T-helper 2 cell treated with Interferon-gamma antibody and Interleukin-4, amounts not matched to agents 100 ng/mL and 5 ng/mL, for 36 hours (primary cell): ENCODE results near the gene KRTAP4-9. TPM values are rescaled to one million over a fixed set of nuclear protein-coding genes. Genes with fewer than 3 reads are reported as not detected.
"Not testable (repeated sequence)": the region's sequence is repeated elsewhere in the genome, so short reads cannot be mapped to it uniquely, and the experiment has no call there.

Source experiments
- intact Hi-C: fragments of 100-400 bp; cut with micrococcal nuclease; formaldehyde crosslinking; loops from one replicate; pipeline ENCODE4 v1.15.1; 2023
- total RNA-seq: library from RNA; stranded (reverse); gene quantifications from 2 replicates; pipeline ENCODE4 v1.2.3, GENCODE V29; 2022

KRTAP4-9 gene
- total RNA-seq, result not detected in 2 replicates

DNA sequence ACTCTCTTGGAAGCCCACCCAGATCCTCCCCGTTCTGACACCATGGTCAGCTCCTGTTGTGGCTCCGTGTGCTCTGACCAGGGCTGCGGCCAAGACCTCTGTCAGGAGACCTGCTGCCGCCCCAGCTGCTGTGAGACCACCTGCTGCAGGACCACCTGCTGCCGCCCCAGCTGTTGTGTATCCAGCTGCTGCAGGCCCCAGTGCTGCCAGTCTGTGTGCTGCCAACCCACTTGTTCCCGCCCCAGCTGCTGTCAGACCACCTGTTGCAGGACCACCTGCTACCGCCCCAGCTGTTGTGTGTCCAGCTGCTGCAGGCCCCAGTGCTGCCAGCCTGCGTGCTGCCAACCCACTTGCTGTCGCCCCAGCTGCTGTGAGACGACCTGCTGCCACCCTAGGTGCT, at the start of gene KRTAP4-9:
Gene KRTAP4-9, plus strand, starts transcription at position 43 of the 400 bp plus-strand sequence. Its CDS starts 0 bp downstream, at position 43.
- intact Hi-C loops, result not testable (repeated sequence)

DNA sequence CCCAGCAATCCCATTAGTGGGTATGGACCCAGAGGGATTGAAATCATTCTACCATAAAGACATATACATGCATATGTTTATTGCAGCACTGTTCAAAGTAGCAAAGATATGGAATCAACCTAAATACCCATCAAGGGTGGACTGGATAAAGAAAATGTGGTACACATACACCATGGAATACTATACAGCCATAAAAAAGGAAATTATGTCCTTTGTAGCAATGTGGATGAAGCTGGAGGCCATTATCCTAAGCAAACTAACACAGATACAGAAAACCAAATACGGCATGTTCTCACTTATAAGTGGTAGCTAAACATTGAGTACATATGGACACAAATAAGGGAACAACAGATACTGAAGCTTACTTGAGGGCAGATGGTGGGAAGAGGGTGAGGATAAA, 47.6 kb upstream of the KRTAP4-9 start:
- intact Hi-C loops, result no loop called here

DNA sequence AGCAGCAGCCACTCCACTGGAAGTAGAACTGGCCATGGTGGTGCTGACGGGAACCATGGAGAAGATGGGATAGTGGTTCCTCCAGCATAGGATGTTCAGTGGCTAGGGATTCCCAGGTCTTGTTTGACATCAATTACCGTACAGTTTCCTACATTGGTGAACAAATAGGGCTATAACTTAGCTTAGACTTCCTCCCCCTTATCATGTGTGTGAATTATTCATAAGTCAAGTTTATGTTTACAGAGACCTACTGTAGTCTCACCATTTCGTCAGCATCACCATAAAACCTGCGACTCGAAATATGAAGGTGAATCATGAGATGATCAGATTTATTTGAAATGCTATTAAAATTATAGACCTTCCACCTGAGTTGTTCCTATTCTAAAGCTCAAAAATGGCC, 46.4 kb upstream of the KRTAP4-9 start:
- intact Hi-C loops, result no loop called here

DNA sequence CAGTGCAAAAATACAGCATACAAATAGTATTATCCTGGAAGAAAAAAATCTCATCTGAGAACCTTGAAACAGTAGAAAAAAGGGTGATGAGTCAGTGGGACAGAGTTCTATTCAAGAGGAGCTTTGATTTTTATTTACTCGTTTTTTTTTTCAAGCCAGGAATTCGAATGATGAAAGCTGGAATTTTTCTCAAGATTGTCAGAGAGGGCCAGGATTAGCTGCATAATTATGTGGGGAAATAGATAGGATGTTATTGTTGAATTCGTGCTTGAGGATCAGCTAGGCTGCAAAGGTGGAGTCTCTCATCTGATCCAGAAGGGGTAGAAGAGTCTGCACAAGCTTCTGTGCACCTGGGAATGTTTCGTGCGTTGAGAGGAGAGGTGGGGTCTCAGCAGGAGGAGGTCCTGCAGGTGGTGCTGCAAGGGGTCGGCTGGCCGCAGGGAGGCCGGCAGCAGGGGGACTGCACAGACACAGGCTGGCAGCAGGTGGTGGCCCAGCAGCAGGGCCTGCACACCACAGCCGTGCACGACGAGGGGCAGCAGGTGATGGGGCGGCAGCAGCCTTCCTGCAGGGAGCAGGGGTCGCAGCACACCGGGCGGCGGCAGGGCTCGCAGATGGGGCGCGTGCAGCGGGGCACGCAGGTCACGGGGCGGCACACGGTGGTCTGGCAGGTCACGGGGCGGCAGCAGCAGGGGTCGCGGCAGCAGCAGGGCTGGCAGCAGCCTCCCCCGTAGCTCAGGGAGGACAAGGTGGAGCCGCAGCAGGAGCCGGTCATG, 45.7 kb upstream of the KRTAP4-9 start:
- intact Hi-C loops, result not testable (repeated sequence)

DNA sequence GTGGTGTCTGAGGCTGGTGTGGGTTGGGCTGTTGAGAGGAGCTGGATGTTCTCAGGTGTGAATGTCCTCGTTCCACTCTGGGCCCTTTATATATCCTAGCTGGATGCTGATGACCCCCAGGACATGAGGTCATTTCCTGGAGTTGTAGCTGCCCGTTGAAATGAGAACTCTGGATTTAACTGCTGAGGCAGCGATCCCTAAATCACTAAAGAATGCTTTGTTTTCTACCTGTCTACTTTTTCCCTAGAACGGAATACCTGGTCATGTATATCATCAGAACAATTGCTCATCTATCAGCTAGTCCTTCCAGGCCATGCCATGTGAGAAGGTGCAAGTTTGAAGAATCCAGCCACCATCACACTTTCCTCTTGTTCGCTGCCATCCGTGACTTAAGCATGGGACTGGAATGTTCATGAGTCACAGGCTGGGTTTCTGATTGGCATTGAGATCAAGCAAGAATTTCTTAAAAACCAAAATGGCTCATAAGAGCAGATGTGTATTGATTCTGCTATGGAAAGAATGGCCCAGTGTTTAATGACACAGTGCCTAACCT, 45.1 kb upstream of the KRTAP4-9 start, which contains the start of gene KRTAP2-3:
Gene KRTAP2-3, minus strand, starts transcription at position 63 of the 553 bp plus-strand sequence. CDS start 64 bp downstream, outside the sequence.
- intact Hi-C loops, result no loop called here

DNA sequence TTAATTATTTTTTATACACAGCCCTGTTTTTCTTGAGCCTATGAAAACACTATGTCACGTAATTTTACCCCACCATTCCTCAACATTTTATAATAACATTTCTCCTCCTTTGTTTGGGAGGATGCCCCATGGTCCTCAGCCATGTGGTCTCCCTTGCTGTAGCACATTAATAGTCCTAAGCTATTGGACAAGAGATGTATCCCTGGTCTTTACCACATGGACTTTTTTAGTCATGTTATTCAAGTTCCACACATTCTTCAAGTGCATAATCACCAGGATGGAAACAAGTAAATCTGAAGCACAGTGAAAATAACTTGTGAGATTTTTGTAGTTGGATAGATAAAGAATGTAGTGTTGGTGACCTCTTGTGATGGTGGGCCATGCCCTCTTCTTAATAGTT, 43.2 kb upstream of the KRTAP4-9 start:
- intact Hi-C loops, result no loop called here

DNA sequence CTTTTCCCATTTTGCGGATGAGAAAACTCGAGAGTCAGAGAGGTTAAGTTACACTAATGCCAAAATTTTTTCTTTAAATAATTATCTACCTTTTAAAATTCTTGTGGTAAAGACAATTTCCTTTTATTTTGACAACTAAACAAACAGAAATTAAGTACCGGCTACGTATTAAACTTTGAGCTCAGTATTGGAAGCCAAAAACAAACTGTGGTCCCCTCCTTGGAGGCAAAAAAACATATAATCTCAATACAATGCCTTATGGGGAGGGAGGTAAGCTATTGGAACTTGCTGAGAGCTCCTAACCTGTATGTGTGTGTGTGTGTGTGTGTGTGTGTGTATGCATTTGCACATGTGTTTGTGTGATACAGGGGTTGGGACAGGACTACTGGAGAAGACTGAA, 41.7 kb upstream of the KRTAP4-9 start:
- intact Hi-C loops, result no loop called here

DNA sequence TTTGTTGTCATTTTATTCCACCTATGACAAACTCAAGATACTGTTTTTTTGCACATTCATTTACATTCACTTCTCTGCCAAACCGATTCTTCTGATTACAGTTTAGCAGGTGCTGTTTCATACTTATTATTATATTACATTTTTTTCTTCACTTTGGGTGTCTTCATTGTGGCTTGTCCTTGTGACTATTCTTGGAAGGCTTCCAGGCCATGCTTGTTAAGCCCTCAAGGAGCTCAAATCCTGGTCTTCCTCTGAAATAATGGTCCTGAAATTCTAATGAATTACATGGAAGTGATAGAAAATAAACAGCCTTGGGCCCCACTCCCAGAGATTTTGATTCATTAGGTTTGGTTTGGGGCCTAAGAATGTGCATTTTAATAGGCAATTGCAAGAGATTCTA, 40.9 kb upstream of the KRTAP4-9 start:
- intact Hi-C loops, result no loop called here

DNA sequence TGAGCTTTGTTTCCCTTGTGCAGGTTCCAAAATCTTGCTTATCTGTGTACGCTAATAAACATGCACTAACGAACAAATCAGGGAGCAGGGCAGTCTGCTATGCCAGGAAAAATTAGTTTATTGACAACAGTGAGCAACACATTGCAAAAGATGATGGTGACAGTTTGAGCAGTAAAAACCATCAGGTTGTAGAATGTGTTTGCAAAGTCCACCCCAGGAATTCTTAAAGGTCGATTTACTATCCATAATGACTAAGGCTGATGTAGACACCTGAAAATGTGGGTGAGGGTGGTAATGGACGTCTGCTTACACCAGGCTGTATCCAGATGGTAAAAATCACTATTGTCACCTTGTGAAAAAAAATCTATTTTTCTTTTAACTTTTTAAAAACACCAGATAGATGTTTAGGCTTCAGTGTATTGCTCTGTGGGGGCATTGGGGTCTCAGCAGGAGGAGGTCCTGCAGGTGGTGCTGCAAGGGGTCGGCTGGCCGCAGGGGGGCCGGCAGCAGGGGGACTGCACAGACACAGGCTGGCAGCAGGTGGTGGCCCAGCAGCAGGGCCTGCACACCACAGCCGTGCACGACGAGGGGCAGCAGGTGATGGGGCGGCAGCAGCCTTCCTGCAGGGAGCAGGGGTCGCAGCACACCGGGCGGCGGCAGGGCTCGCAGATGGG, 40.0 kb upstream of the KRTAP4-9 start:
- intact Hi-C loops, result not testable (repeated sequence)

DNA sequence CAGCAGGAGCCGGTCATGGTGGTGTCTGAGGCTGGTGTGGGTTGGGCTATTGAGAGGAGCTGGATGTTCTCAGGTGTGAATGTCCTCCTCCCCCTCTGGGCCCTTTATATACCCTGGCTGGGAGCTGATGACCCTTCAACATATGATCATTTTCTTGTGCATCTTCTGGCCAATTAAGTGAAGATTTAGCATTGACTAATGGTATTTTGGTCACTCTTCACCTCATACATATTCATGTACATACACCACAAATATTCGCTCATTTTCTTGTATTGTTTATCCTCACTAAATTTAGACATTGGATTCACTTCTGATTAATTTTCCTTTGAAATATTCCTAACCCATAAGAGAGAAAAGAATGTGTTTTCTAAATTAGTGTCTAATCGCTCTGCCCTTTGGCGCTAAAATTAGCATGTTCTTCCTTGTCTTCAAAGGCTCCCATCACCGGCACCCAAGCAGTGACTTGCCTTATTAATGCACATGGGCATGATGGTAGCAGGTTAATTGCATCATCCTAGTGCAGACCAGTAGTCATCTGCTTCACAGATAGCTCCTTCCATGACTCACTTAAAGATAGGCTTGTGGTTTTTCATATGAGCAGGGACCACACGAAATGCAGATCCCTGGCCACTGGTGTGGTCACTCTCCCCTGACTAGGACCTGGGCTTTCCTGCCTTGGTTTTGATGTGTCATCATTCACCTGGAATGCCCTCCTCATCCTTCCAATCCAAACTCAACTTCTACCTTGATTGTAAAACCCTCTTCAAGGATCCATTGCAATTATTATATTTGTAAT, 39.2 kb upstream of the KRTAP4-9 start, which contains the start of gene KRTAP2-4:
Gene KRTAP2-4, minus strand, starts transcription at position 51 of the 796 bp plus-strand sequence. Its CDS starts 34 bp downstream, at position 17.
- intact Hi-C loops, result no loop called here

DNA sequence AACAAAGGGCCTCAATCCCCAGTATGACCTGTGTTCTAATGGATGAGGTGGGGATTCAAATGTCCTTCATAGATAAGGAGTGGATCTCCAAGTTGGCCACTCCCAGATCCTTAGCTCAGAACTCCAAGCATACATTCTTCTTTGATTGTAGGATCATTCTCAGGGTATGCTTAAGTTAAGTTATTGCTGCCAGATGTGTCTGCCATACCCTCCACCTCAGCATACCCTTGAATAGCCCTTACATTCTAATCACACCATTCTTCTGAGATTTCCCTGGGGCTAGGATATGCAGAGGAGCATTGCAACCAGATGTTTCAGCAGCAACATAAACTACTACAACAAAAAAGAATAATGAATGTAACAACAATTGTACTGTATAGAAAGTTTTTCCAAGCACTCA, 37.9 kb upstream of the KRTAP4-9 start:
- intact Hi-C loops, result no loop called here

DNA sequence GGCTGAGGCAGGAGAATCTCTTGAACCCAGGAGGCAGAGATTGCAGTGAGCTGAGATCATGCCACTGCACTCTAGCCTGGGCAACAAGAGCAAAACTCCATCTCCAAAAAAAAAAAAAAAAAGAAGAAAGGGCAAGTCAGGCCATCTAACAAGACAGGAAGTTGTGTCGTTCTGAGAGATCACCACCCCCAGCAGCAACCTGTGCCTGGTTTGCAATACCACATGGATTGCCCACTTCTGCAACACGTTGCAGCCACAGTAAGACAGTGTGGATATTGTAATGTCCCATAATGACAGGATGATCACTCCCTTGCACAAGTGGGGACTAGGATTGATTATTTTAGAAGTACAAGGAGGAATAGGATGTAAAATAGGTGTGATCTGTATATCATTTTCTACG, 36.2 kb upstream of the KRTAP4-9 start:
- intact Hi-C loops, result no loop called here

DNA sequence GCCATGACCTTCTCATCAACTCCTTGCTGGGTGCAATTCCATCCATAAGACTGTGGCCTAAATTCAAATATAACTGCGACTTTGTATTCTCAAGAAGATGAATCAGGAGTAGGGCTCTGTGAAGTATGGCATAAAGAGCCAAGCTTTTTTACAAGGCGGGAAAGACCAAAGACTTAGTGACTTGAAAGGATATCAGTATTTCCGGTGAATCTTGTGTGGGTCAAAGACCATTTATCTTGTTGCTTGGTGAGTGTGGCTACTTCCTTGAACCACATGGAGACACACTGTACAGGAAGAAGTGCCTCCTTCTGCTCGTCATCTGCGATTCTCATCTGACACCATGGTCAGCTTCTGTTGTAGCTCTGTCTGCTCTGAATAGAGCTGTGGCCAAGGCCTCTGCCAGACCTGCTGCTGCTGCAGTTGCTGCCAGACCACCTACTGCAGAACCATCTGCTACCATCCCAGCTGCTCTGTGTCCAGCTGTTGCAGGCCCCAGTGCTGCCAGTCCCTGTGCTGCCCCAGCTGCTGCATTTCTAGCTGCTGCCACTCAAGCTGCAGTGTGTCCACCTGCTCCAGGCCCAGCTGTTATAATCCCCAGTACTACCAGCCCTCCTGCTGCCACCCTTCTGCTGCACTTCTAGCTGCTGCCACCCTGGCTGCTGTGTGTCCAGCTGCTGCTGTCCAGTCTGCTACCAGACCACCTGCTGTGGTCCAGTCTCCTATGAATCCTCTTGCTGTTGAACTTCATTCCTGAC, 33.4 kb upstream of the KRTAP4-9 start:
- intact Hi-C loops, result no loop called here

DNA sequence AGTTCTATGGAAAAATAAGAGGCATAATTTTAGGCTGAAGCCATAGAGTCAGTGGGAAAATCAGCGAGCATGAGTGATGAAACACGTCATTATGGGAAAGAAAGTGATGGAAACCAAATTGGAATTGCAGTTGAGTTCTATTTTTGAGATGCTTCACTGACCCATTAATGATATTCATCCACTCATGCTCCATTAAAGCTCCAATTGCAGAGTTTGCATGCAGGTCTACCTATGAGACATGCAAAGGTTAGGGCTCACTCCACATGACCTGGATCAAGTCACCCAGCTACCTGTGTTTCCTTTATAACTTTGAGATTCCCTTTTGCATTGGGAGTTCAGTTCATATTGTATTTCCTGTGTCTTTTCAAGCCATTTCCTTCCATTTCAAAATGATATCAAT, 31.5 kb upstream of the KRTAP4-9 start:
- intact Hi-C loops, result no loop called here

DNA sequence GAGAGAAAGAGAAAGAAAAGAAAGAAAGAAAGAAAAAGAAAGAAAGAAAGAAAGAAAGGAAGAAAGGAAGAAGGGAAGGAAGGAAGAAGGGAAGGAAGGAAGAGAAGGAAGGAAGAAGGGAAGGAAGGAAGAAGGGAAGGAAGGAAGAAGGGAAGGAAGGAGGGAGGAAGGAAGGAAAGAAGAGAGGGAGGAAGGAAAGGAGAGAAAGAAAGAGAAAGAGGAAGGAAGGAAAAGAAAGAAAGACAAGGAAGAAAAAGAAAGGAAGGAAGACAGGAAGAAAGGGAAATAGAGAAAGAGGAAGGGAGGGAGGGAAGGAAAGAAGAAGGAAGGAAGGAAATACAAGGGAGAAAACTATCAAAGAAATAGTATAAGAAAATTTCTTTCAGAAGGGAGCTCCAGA, 28.4 kb upstream of the KRTAP4-9 start:
- intact Hi-C loops, result no loop called here

DNA sequence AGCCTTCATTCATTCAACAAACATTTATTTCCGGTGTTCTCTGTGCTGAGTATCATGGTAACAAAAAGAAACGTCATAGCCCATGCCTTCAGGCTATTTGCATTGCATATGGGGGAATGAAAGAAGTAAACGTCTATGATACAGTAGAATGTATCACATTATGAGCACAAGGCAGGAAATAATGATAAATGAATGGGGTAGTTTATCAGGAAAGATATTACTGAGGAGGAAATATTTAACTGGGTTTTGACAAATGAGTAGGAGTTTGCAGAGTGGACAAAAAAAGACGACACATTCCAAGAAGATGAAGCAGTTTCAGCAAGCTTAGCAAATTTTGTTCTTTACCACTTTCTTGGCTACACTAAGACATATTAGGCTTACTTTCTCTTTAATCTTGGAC, 22.6 kb upstream of the KRTAP4-9 start:
- intact Hi-C loops, result no loop called here

DNA sequence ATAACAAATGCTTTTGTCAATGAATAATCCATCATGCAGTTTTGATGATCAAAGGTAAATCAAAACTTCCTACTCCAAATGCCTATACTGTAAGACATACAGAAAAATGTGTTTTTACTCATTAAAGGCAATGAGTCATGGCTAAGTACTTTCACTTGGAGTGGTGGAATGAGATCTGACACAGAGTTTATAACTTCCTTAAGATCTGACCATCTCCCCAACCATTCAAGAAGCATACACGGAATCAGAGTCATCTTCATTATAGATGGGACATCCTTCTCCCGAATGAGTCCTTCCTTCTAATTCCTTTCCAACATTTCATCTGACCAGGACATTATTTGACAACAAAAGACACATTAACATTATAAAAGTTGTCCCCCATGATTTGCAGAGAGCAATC, 21.8 kb upstream of the KRTAP4-9 start:
- intact Hi-C loops, result not testable (repeated sequence)

DNA sequence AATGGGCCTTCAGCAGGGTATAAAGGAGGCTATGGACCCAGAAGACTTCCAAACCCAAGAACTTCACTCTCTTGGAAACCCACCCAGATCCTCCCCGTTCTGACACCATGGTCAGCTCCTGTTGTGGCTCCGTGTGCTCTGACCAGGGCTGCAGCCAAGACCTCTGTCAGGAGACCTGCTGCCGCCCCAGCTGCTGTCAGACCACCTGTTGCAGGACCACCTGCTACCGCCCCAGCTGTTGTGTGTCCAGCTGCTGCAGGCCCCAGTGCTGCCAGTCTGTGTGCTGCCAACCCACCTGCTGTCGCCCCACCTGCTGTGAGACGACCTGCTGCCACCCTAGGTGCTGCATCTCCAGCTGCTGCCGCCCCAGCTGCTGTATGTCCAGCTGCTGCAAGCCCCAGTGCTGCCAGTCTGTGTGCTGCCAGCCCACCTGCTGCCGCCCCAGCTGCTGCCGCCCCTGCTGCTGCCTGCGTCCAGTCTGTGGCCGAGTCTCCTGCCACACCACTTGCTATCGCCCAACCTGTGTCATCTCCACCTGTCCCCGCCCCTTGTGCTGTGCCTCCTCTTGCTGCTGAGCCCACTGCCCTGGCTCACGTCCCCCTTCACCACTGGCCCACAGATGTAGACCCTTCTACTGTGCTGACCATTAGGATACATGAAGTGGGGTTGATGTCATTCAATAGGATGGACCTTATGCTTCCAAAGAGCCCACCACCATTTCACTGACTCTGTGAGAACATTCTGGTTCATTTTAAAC, 20.9 kb upstream of the KRTAP4-9 start, which contains the start of gene KRTAP4-7:
Gene KRTAP4-7, plus strand, starts transcription at position 51 of the 757 bp plus-strand sequence. Its CDS starts 57 bp downstream, at position 108.
- intact Hi-C loops, result not testable (repeated sequence)

DNA sequence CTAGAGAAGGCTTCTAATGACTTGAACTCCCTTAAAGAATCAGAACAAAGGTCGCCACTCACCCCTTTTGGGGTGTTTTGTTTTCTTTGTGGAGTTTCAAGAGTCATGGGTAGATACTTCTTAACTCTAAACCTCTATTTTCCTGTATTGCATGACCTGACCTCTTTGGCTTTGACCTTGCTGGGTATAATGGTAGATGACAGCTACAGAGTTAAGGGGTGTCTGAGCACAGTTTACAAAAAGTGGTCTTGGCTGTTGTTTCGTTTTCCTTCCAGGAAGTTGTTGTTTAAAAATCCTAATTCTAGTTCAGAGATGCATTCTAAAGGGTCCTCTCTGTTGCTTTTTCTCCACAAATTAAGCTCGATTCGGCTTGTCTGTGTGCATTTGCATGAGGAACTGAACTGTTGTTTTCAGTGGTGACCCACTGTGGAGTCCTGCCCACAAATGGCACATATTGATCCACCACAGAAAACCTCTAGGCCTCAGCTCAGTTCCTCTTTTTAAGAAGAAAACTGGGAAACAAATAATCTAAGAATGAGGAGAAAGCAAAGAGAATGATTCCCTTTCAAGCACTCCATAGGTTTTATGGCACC, 16.3 kb upstream of the KRTAP4-9 start:
- intact Hi-C loops, result not testable (repeated sequence)
